MCF 10A (cell line): ENCODE data around the gene TBX2. TPM values are rescaled to one million over a fixed set of nuclear protein-coding genes. Genes with fewer than 3 reads are reported as not detected.
"Not testable (repeated sequence)": the region's sequence is repeated elsewhere in the genome, so short reads cannot be mapped to it uniquely, and the experiment has no call there.

Experiments
- BruUV-seq: library from RNA; stranded (reverse); fragments of 400-500 nt; replicated peaks from 2 replicates; lab custom pipeline; 2021; lab: Mats Ljungman, UMichigan
- CTCF ChIA-PET: fragments of 300-600 bp; sonication (Branson Sonifier 250); formaldehyde crosslinking; extraction: SDS; loops from one replicate; lab custom pipeline; 2021; ENCODE audit warnings: antibody characterized with exemption, inconsistent platforms; lab: Yijun Ruan, JAX
- POLR2A ChIA-PET: fragments of 300-600, 350-650 bp; sonication (Branson Sonifier 250); formaldehyde crosslinking; extraction: SDS; loops from one replicate; lab custom pipeline; 2020; ENCODE audit warnings: antibody characterized with exemption, inconsistent platforms; lab: Yijun Ruan, JAX
- DNase-seq: peaks from one replicate; pipeline ENCODE4 v3.0.0-alpha.2; 2018; ENCODE audit not compliant: unreplicated experiment
- H3K27ac Mint-ChIP-seq: one replicate; pipeline ENCODE4 v1.8.0; 2022; ENCODE audit warnings: mild to moderate bottlenecking, low read depth, mixed read lengths; ENCODE audit not compliant: unreplicated experiment
- H3K27me3 Mint-ChIP-seq: one replicate; pipeline ENCODE4 v1.8.0; 2022; ENCODE audit warnings: mixed read lengths; ENCODE audit not compliant: insufficient read depth, unreplicated experiment
- H3K36me3 Mint-ChIP-seq: one replicate; pipeline ENCODE4 v1.8.0; 2022; ENCODE audit warnings: mild to moderate bottlenecking, moderate library complexity, mixed read lengths; ENCODE audit not compliant: insufficient read depth, unreplicated experiment
- H3K4me1 Mint-ChIP-seq: one replicate; pipeline ENCODE4 v1.8.0; 2022; ENCODE audit warnings: mixed read lengths; ENCODE audit not compliant: insufficient read depth, unreplicated experiment
- H3K4me3 Mint-ChIP-seq: one replicate; pipeline ENCODE4 v1.8.0; 2022; ENCODE audit warnings: mild to moderate bottlenecking, moderate library complexity, mixed read lengths; ENCODE audit not compliant: unreplicated experiment
- H3K9me3 Mint-ChIP-seq: one replicate; pipeline ENCODE4 v1.8.0; 2022; ENCODE audit warnings: mixed read lengths; ENCODE audit not compliant: unreplicated experiment
- intact Hi-C: fragments of 100-400 bp; cut with micrococcal nuclease; formaldehyde crosslinking; loops from 2 replicates; pipeline ENCODE4 v1.14.1; 2022
- total RNA-seq: library from RNA; stranded (reverse); gene quantifications from 2 replicates; pipeline ENCODE4 v1.2.3, GENCODE V29; 2022
- TF ChIP-seq, protein P1 (sequence below): fragments of 200-600 bp; IDR thresholded peaks from one replicate; pipeline ENCODE4 v1.8.0; 2022; ENCODE audit warnings: antibody characterized with exemption, mild to moderate bottlenecking; ENCODE audit not compliant: unreplicated experiment

Gene TBX2
- total RNA-seq, 1 experiment from 2014 or later, result 1.5 TPM

GRCh38 chr17:61426482-61427304 is 27.1 kb downstream of the TBX2 start:
- Mint-ChIP-seq H3K4me1 (peaks cover 2% of the 10 kb centered on the region), H3K27me3 (peaks cover 11% of the 10 kb centered on the region), H3K4me3 (no peak overlapping the region), H3K27ac (no peak overlapping the region), H3K36me3 (no peaks in the 10 kb centered on the region), H3K9me3 (no peaks in the 10 kb centered on the region)
- ChIA-PET POLR2A (interaction anchor here (1.0 kb wide), 1 partner anchor 147 kb away, joined by 3 read pairs; no protein-coding TSS in a partner anchor), CTCF (interaction anchor here (0.6 to 1.5 kb wide), 7 partner anchors 9 to 419 kb away, joined by 3 to 7 read pairs (median 4); no protein-coding TSS in a partner anchor)
- no TSS peak for BruUV-seq
- intact Hi-C loops, result no loop called here
- peak; percentile 28 for DNase-seq
- TF ChIP-seq, protein P1, sequence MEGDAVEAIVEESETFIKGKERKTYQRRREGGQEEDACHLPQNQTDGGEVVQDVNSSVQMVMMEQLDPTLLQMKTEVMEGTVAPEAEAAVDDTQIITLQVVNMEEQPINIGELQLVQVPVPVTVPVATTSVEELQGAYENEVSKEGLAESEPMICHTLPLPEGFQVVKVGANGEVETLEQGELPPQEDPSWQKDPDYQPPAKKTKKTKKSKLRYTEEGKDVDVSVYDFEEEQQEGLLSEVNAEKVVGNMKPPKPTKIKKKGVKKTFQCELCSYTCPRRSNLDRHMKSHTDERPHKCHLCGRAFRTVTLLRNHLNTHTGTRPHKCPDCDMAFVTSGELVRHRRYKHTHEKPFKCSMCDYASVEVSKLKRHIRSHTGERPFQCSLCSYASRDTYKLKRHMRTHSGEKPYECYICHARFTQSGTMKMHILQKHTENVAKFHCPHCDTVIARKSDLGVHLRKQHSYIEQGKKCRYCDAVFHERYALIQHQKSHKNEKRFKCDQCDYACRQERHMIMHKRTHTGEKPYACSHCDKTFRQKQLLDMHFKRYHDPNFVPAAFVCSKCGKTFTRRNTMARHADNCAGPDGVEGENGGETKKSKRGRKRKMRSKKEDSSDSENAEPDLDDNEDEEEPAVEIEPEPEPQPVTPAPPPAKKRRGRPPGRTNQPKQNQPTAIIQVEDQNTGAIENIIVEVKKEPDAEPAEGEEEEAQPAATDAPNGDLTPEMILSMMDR, result no peak

DNA sequence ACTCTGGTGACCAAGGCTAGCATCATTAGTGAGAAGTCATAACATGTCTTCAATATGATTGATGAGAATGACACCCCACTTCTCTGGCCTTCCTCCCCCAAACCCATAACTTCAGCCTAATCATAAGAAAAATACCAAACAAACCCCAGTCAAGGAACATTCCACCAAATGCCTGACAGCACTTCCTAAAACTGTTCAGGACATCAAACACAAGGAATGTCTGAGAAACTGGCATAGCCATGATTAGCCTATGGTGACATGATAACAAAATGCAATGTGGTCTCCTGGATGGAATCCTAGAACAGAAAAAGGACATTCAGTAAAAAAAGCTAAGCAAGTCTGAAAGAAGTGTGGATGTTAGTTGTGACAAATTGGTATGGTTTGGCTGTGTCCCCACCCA is 27.9 kb downstream of the TBX2 start:
- no peaks in the 10 kb centered on the region for H3K9me3 Mint-ChIP-seq
- intact Hi-C loops, result no loop called here
- CTCF ChIA-PET, result interaction anchor here (0.6 to 1.5 kb wide), 3 partner anchors 14 to 427 kb away, joined by 3 to 7 read pairs (median 7); no protein-coding TSS in a partner anchor
- TF ChIP-seq, protein P1, result no peak
- H3K4me3 Mint-ChIP-seq, result no peak overlapping the region
- BruUV-seq, result no TSS peak
- peaks cover 5% of the 10 kb centered on the region for H3K4me1 Mint-ChIP-seq
- H3K27me3 Mint-ChIP-seq, result peaks cover 3% of the 10 kb centered on the region
- no peak overlapping the region for H3K27ac Mint-ChIP-seq
- H3K36me3 Mint-ChIP-seq, result no peaks in the 10 kb centered on the region
- POLR2A ChIA-PET, result interaction anchor here (0.5 to 1.0 kb wide), 2 partner anchors 147 to 499 kb away, joined by 3 read pairs; no protein-coding TSS in a partner anchor
- no peak for DNase-seq

DNA sequence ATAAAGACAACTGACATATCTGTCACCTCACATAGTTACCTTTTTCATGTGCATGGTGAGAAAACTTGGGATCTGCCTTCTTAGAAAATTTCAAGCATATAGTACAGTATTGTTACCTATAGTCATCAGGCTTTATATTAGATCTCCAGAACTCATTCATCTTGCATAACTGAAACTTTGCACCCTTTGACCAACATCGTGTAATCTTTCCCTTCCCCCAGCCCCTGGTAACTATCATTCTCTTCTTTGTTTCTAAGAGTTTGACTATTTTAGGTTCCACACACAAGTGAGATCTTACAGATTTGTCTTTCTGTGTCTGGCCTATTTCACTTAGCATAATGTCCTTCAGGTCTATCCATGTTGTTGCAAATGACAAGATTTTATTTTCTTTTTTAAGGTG is 29.6 kb downstream of the TBX2 start:
- TF ChIP-seq, protein P1, result no peak
- BruUV-seq, result no TSS peak
- H3K27me3 Mint-ChIP-seq, result no peaks in the 10 kb centered on the region
- no peak overlapping the region for H3K4me3 Mint-ChIP-seq
- H3K27ac Mint-ChIP-seq, result no peak overlapping the region
- H3K36me3 Mint-ChIP-seq, result no peaks in the 10 kb centered on the region
- no peak for DNase-seq
- POLR2A ChIA-PET, result no interaction called here
- intact Hi-C loops, result no loop called here
- H3K9me3 Mint-ChIP-seq, result peaks cover 2% of the 10 kb centered on the region
- peaks cover 5% of the 10 kb centered on the region for H3K4me1 Mint-ChIP-seq
- CTCF ChIA-PET, result no interaction called here

DNA sequence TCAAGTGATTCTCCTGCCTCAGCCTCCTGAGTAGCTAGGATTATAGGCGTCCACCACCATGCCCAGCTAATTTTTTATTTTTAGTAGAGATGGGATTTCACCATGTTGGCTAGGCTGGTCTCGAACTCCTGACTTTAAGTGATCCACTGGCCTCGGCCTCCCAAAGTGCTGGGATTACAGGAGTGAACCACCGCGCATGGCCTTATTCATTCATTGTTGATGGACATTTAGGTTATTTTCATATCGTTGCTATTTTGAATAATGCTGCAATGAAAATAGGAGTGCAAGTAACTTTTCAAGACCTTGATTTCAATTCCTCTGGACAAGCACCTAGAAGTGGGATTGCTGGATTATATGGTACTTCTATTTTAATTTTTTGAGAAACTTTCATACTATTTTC is 30.2 kb downstream of the TBX2 start:
- BruUV-seq, intact Hi-C loops, H3K4me3 Mint-ChIP-seq, DNase-seq, CTCF ChIA-PET, H3K27ac Mint-ChIP-seq, POLR2A ChIA-PET, H3K4me1 Mint-ChIP-seq, H3K36me3 Mint-ChIP-seq, H3K27me3 Mint-ChIP-seq, H3K9me3 Mint-ChIP-seq: not testable (repeated sequence)
